ENCODE measurements around the gene CSTF3. TPM values are rescaled to one million over a fixed set of nuclear protein-coding genes. Genes with fewer than 3 reads are reported as not detected.

CSTF3 gene
- total and polyA plus RNA-seq, 9 of the 15 experiments (the other 6 are each of a cell fraction or from before 2014, with no cell fraction given): 37.0 to 111 (median 61.0) TPM

GRCh38 chr11:33039274-33040032 is 121.8 kb downstream of the CSTF3 start, which contains the start of gene TCP11L1 (continued):
- TF ChIP-seq TCF15 (CRISPR knock-in tag; IDR thresholded peaks at IDR 0.05) (no peak), ZNF76 (CRISPR knock-in tag; IDR thresholded peaks at IDR 0.05; ENCODE audit: borderline replicate concordance) (no peak), NR2C1 (IDR thresholded peaks at IDR 0.05) (peak; percentile 87), NR2C1 (tag; IDR thresholded peaks at IDR 0.05) (peak; percentile 86), SP2 (IDR thresholded peaks at IDR 0.05; ENCODE audit: extremely low read depth, low read depth, low read length, poor library complexity, severe bottlenecking) (no peak), MBD2 (IDR thresholded peaks at IDR 0.05; ENCODE audit: borderline replicate concordance, low read depth) (no peak), ZNF696 (CRISPR knock-in tag; conservative IDR thresholded peaks at IDR 0.05) (no peak), POLR3A (IDR thresholded peaks at IDR 0.05; ENCODE audit: borderline replicate concordance, extremely low read depth, insufficient read depth, insufficient read length) (no peak), HDAC6 (IDR thresholded peaks at IDR 0.05; ENCODE audit: low read depth, low read length) (no peak), SRSF7 (optimal IDR thresholded peaks at IDR 0.05; ENCODE audit: low read depth, low read length) (no peak), ZNF24 (IDR thresholded peaks at IDR 0.05) (no peak), PHF21A (IDR thresholded peaks at IDR 0.05; ENCODE audit: borderline replicate concordance, low read depth) (no peak), TFE3 (CRISPR knock-in tag; IDR thresholded peaks at IDR 0.05) (no peak), SPI1 (IDR thresholded peaks at IDR 0.05; ENCODE audit: borderline replicate concordance, low read depth, low read length) (no peak), ZNF780A (CRISPR knock-in tag; IDR thresholded peaks at IDR 0.05) (no peak), RFX7 (CRISPR knock-in tag; IDR thresholded peaks at IDR 0.05) (no peak), ATF4 (CRISPR knock-in tag; IDR thresholded peaks at IDR 0.05) (no peak), SETDB1 (IDR thresholded peaks at IDR 0.05; ENCODE audit: low read length) (no peak), EZH2 (IDR thresholded peaks at IDR 0.05; ENCODE audit: borderline replicate concordance, low read depth, low read length) (no peak), ZFP1 (CRISPR knock-in tag; IDR thresholded peaks at IDR 0.05) (no peak), CBX3 (IDR thresholded peaks at IDR 0.05; ENCODE audit: borderline replicate concordance in 1 of 2, low read length in 2 of 2) (no peak; a peak in 1 of 3 replicates), ZNF551 (CRISPR knock-in tag; IDR thresholded peaks at IDR 0.05) (no peak), HMGXB4 (CRISPR knock-in tag; IDR thresholded peaks at IDR 0.05) (0 out of 2 replicates have a peak, but pooled peaks have one; percentile 21), NFATC3 (IDR thresholded peaks at IDR 0.05) (no peak)
